GM12875 (cell line): ENCODE measurements around the gene ATE1.
"Not testable (repeated sequence)": the region's sequence is repeated elsewhere in the genome, so short reads cannot be mapped to it uniquely, and the experiment has no call there.

Source experiments
- H3K4me3 ChIP-seq: one replicate; pipeline ENCODE4 v1.5.1; 2011; ENCODE audit warnings: low read depth, low read length, control low read depth
- TF ChIP-seq, protein P1 (sequence below): IDR thresholded peaks from 2 replicates; pipeline ENCODE4 v1.5.1; 2011; ENCODE audit warnings: low read depth, mild to moderate bottlenecking, control low read depth, inconsistent platforms, low read length, moderate library complexity, borderline replicate concordance; ENCODE audit not compliant: insufficient read depth

ATE1 gene

DNA sequence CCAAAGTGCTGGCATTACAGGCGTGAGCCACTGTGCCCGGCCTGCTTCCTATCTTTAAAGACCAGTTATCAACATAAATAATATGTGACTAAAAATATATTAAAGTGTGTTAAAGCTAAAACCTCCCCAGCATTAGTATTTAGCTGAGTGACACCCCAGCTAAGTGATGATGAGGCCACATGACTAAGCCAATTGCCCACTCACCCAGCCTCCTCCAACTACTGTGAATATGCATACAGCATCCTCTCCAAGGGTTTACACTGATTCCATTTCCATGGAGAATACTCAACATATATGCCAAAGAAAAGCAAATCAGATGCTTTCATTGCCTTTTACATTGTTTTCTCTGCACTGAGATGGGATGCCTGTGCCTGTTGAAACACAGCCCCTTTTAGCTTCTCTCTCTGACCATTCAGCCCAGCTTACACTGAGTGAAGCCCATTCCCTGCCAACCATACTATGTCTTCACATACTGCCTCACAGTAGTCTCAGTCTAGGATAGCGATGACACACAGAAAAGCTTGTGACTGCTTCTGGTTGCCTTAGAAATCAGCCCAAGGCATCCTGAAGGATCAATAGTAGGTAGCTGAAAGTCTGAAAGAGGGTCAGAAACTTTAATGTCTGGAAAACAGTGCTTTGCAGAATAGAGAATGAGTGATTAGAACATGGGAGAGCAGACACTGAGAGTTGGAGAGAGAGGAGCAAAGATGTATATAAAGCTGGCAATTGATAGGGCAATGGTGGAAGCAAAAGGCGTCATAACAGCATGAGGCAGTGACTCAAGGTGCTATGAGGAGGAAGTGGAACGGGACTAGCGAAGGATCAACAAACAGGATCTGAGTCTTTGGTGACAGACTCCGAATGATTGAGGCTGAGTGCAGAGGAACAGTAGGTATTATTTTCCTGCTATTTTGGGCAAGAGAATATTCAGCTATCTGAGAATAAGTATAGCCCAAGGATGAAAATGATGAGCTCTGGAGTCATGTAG is 19.8 kb upstream of the ATE1 start:
- no peak overlapping the region for H3K4me3 ChIP-seq
- TF ChIP-seq, protein P1, sequence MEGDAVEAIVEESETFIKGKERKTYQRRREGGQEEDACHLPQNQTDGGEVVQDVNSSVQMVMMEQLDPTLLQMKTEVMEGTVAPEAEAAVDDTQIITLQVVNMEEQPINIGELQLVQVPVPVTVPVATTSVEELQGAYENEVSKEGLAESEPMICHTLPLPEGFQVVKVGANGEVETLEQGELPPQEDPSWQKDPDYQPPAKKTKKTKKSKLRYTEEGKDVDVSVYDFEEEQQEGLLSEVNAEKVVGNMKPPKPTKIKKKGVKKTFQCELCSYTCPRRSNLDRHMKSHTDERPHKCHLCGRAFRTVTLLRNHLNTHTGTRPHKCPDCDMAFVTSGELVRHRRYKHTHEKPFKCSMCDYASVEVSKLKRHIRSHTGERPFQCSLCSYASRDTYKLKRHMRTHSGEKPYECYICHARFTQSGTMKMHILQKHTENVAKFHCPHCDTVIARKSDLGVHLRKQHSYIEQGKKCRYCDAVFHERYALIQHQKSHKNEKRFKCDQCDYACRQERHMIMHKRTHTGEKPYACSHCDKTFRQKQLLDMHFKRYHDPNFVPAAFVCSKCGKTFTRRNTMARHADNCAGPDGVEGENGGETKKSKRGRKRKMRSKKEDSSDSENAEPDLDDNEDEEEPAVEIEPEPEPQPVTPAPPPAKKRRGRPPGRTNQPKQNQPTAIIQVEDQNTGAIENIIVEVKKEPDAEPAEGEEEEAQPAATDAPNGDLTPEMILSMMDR, result no peak

DNA sequence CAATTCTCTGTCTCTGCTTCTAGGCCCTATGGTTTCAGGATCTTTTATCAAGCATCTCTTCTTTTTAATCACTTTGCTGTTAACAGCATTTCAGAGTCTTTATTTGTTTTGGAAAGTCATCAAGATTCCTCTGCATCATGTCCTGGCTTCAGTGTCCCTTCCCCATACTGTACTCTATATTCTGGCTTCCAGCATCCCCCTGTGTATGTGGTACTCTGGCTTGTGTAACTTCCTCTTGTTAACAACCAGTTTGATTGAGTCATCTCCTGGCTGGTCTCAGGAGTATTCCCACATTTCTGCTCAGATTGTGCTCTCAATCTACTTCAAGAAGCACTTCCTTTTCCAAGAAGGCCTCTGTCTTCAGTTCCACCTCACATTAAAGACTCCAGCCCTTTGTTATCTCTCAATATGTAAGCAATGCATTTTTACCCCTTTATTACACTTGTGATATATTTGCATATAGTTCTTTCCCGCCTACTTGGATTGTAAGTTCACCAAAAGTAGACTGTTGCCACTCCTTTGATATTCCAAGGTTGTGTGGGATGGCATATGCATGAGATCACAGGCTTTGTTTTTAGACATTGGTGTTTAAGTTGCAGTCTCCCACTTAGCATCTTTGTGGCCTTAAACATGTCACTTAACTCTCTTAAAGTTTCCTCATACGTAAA is 15.1 kb upstream of the ATE1 start:
- TF ChIP-seq, protein P1, result no peak
- no peak overlapping the region for H3K4me3 ChIP-seq

DNA sequence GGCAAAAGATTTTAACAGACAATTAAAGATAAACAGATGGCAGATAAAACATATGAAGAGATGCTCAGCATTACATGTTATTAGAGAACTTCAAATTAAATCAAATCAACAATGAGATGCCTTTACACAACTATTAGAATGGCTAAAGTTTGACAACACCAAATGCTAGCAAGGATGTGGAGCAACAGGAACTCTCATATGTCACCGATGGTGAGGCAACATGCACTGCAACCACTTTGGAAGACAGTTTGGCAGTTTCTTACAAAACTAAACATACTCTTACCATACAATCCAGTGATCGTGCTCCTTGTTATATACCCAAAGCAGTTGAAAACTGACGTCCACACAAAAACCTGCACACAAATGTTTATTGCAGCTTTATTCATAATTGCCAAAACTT is 13.7 kb upstream of the ATE1 start:
- H3K4me3 ChIP-seq, result no peak overlapping the region
- TF ChIP-seq, protein P1, result no peak

DNA sequence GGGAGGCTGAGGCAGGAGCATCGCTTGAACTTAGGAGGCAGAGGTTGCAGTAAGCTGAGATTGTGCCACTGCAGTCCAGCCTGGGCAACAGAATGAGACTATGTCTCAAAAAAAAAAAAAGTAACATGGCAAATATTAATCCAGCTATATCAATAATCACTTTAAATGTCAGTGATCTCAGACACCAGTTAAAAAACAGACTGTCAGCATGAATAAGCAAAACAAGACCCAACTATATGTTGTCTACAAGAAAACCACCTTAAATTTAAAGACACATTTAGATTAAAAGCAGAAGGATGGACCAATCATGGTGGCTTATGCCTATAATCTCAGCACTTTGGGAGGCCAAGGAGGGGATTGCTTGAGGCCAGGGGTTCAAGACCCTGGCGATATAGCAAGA is 8.5 kb upstream of the ATE1 start:
- TF ChIP-seq, protein P1, result no peak

DNA sequence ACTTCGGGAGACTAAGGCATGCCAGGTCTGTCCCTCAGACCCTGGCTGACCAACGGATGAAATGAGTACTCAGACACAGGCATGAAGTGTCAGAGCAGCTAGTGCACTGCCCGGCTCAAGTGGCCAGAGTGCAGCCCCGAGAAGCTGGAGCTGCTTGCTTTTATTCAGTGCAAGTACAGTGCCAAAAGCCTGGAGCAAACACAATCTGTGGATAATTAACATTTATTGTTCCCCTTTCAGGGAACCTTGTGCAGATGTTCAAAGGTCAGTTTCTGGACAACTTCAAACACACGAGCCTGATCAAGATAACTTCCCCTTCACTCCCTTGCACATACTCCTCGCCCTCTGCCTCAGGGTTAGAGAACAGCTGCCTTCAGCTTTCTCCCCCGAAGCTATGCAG is 7.9 kb upstream of the ATE1 start:
- no peak overlapping the region for H3K4me3 ChIP-seq
- TF ChIP-seq, protein P1, result no peak

More for the DNA sequence above, 8.5 kb upstream of the ATE1 start:
- no peak overlapping the region for H3K4me3 ChIP-seq

DNA sequence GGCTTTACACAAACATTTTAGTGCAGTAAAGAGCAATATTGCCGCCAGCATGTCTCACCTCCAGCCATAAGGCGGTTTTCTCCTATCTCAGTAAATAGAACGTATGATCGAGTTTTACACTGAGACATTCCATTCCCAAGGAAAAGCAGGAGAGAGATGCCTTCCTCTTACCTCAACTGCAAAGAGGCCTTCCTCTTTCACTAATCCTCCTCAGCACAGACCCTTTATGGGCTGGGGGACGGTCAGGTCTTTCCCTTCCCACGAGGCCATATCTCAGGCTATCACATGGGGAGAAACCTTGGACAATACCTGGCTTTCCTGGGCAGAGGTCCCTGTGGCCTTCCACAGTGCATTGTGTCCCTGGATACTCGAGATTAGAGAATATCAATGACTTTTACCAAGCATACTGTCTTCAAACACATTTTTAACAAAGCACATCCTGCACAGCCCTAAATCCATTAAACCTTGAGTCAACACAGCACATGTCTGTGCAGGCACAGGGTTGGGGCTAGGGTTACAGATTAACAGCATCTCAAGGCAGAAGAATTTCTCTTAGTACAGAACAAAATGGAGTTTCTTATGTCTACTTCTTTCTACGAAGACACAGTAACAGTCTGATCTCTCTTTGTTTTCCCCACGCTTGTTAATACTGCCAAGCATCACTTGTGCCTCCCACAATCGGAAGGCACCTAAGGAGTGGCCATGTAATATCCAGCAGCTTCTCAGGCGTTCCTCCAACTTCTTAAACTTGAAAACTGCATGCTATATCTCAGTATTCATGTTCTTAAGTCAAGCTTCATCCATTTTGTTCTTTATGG is 2.6 kb upstream of the ATE1 start:
- not testable (repeated sequence) for H3K4me3 ChIP-seq

DNA sequence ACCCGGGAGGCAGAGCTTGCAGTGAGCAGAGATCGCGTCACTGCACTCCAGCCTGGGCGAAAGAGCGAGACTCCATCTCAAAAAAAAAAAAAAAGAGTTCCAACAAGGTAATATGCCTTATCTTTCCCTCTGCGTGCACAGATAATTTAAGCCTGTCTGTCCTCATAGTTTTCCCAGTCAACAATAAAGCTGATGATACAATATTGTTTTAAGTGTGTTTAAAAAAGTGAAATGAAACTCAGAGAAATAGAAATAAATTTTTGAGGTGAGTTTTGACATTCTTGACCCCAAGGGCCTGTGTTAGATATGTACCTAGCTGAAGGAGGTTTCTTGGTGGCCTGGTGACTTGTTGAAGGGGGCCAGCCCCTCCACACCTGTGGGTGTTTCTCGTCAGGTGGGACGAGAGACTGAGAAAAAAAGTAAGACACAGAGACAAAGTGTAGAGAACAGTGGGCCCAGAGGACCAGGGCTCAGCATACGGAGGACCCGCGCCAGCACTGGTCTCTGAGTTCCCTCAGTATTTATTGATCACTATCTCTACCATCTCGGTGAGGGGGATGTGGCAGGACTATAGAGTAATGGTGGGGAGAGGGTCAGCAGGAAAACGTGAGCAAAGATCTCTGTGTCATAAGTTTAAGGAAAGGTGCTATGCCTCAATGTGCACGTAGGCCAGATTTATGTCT is 1.9 kb upstream of the ATE1 start:
- H3K4me3 ChIP-seq, result not testable (repeated sequence)
